Activated CD4-positive, alpha-beta T cell treated with anti-CD3 and anti-CD28 coated beads, Interleukin-2, amount 50 U/mL, for 48 hours (primary cell): ENCODE data around the gene NBPF1.
"Not testable (repeated sequence)": the region's sequence is repeated elsewhere in the genome, so short reads cannot be mapped to it uniquely, and the experiment has no call there.

Experiments used
- DNase-seq, 2 experiments: peaks; one replicate each; pipeline ENCODE4 v3.0.0-alpha.2; 2020

Gene NBPF1

GRCh38 chr1:16605532-16606505 lies 7.5 kb downstream of the NBPF1 start:
- DNase-seq, result no peak

GRCh38 chr1:16605213-16605525 lies 8.2 kb downstream of the NBPF1 start:
- no peak for DNase-seq

GRCh38 chr1:16604514-16605212 lies 8.7 kb downstream of the NBPF1 start:
- DNase-seq, result not testable (repeated sequence)

GRCh38 chr1:16603623-16604022 lies 9.7 kb downstream of the NBPF1 start:
- DNase-seq, result not testable (repeated sequence)

- DNase-seq, result not testable (repeated sequence)
Observed at GRCh38 chr1:16602336-16603011, 10.9 kb downstream of the NBPF1 start.

GRCh38 chr1:16600855-16601786 lies 12.2 kb downstream of the NBPF1 start:
- not testable (repeated sequence) for DNase-seq

GRCh38 chr1:16599326-16599725 lies 14.0 kb downstream of the NBPF1 start:
- DNase-seq, result not testable (repeated sequence)

GRCh38 chr1:16595216-16595615 lies 18.1 kb downstream of the NBPF1 start:
- DNase-seq, result not testable (repeated sequence)

GRCh38 chr1:16591845-16592244 lies 21.5 kb downstream of the NBPF1 start:
- not testable (repeated sequence) for DNase-seq

GRCh38 chr1:16588081-16588480 lies 25.3 kb downstream of the NBPF1 start:
- DNase-seq, result not testable (repeated sequence)

- DNase-seq, result not testable (repeated sequence)
Observed at GRCh38 chr1:16587639-16588038, 25.7 kb downstream of the NBPF1 start.

- DNase-seq, result not testable (repeated sequence)
Observed at GRCh38 chr1:16565324-16565723, 48.0 kb downstream of the NBPF1 start.

GRCh38 chr1:16561035-16561434 lies 52.3 kb downstream of the NBPF1 start:
- DNase-seq, result not testable (repeated sequence)

GRCh38 chr1:16560498-16560897 lies 52.9 kb downstream of the NBPF1 start:
- DNase-seq, result not testable (repeated sequence)

GRCh38 chr1:16559688-16560087 lies 53.7 kb downstream of the NBPF1 start:
- DNase-seq, result not testable (repeated sequence)

GRCh38 chr1:16557034-16557433 lies 56.3 kb downstream of the NBPF1 start:
- DNase-seq, result not testable (repeated sequence)

- not testable (repeated sequence) for DNase-seq
Observed at GRCh38 chr1:16553244-16553643, 60.1 kb downstream of the NBPF1 start.

- DNase-seq, result not testable (repeated sequence)
Observed at GRCh38 chr1:16550212-16550918, 63.0 kb downstream of the NBPF1 start.

- not testable (repeated sequence) for DNase-seq
Observed at GRCh38 chr1:16549545-16549944, 63.8 kb downstream of the NBPF1 start.

- DNase-seq, result not testable (repeated sequence)
Observed at GRCh38 chr1:16547502-16548241, 65.7 kb downstream of the NBPF1 start.

- peak in 1 of 2 experiments; percentile 31 for DNase-seq
Observed at GRCh38 chr1:16545682-16546095, 67.7 kb downstream of the NBPF1 start.
